HFFc6 (cell line): ENCODE data around the gene FFAR1. TPM values are rescaled to one million over a fixed set of nuclear protein-coding genes. Genes with fewer than 3 reads are reported as not detected.

Source experiments
- DNase-seq: peaks from one replicate; pipeline ENCODE4 v3.0.0-alpha.2; 2018
- H3K27ac Mint-ChIP-seq: 2 replicates; pipeline ENCODE4 v1.8.0; 2020; ENCODE audit warnings: mild to moderate bottlenecking, mixed read lengths
- H3K27me3 Mint-ChIP-seq: 2 replicates; pipeline ENCODE4 v1.8.0; 2021; ENCODE audit warnings: mild to moderate bottlenecking, moderate library complexity, mixed read lengths; ENCODE audit not compliant: insufficient read depth
- H3K36me3 Mint-ChIP-seq: 2 replicates; pipeline ENCODE4 v1.8.0; 2021; ENCODE audit warnings: low read depth, mixed read lengths
- H3K4me1 Mint-ChIP-seq: 2 replicates; pipeline ENCODE4 v1.8.0; 2020; ENCODE audit warnings: low read depth, mixed read lengths
- H3K4me3 Mint-ChIP-seq: 2 replicates; pipeline ENCODE4 v1.8.0; 2020; ENCODE audit warnings: mild to moderate bottlenecking, moderate library complexity, mixed read lengths
- H3K9me3 Mint-ChIP-seq: 2 replicates; pipeline ENCODE4 v1.8.0; 2020; ENCODE audit warnings: mild to moderate bottlenecking, mixed read lengths
- CTCF ChIP-seq: fragments of 200-600 bp; sonication (generic); IDR thresholded peaks from 2 replicates; pipeline ENCODE4 v1.5.0; 2021; ENCODE audit warnings: antibody characterized with exemption, mild to moderate bottlenecking
- total RNA-seq, 6 experiments: library from RNA; stranded (reverse); fragmentation: NEBNext Ultra II Directional; extraction: Animal tissue kit (Norgen Biotek cat#: 25700); gene quantifications; 2 replicates in 1 of 6; 3 replicates in 5 of 6; pipeline ENCODE4 v1.2.3, GENCODE V29; 2021

The FFAR1 gene
- total RNA-seq, 6 experiments from 2014 or later, result not detected

GRCh38 chr19:35349614-35350521 is 2.2 kb downstream of the FFAR1 start:
- H3K36me3 Mint-ChIP-seq, result no peaks in the 10 kb centered on the region
- no peak for DNase-seq
- H3K27ac Mint-ChIP-seq, result no peak overlapping the region
- H3K27me3 Mint-ChIP-seq, result peaks cover 28% of the 10 kb centered on the region
- no peak for TF ChIP-seq CTCF
- H3K4me3 Mint-ChIP-seq, result no peak overlapping the region
- H3K4me1 Mint-ChIP-seq, result no peaks in the 10 kb centered on the region
- H3K9me3 Mint-ChIP-seq, result no peaks in the 10 kb centered on the region

GRCh38 chr19:35350591-35350990 is 2.9 kb downstream of the FFAR1 start:
- H3K4me3 Mint-ChIP-seq, result no peak overlapping the region
- no peaks in the 10 kb centered on the region for H3K4me1 Mint-ChIP-seq
- no peak for TF ChIP-seq CTCF
- H3K36me3 Mint-ChIP-seq, result no peaks in the 10 kb centered on the region
- no peaks in the 10 kb centered on the region for H3K9me3 Mint-ChIP-seq
- H3K27ac Mint-ChIP-seq, result no peak overlapping the region
- no peak for DNase-seq
- H3K27me3 Mint-ChIP-seq, result peaks cover 28% of the 10 kb centered on the region

- Mint-ChIP-seq H3K36me3 (no peaks in the 10 kb centered on the region), H3K4me3 (no peak overlapping the region), H3K27me3 (peaks cover 32% of the 10 kb centered on the region), H3K4me1 (no peaks in the 10 kb centered on the region), H3K9me3 (no peaks in the 10 kb centered on the region), H3K27ac (no peak overlapping the region)
- TF ChIP-seq CTCF, result no peak
- DNase-seq, result no peak
Measured at GRCh38 chr19:35351411-35352176, 3.9 kb downstream of the FFAR1 start.

- Mint-ChIP-seq H3K36me3 (no peaks in the 10 kb centered on the region), H3K4me1 (no peaks in the 10 kb centered on the region), H3K27me3 (peaks cover 32% of the 10 kb centered on the region), H3K9me3 (no peaks in the 10 kb centered on the region), H3K27ac (no peak overlapping the region), H3K4me3 (no peak overlapping the region)
- no peak for TF ChIP-seq CTCF
- no peak for DNase-seq
Measured at GRCh38 chr19:35352177-35352447, 4.4 kb downstream of the FFAR1 start.

- Mint-ChIP-seq H3K4me3 (no peak overlapping the region), H3K27ac (no peak overlapping the region), H3K9me3 (no peaks in the 10 kb centered on the region), H3K36me3 (no peaks in the 10 kb centered on the region), H3K27me3 (peaks cover 27% of the 10 kb centered on the region), H3K4me1 (no peaks in the 10 kb centered on the region)
- peak; percentile 51 for DNase-seq
- TF ChIP-seq CTCF, result peak; percentile 86
Measured at GRCh38 chr19:35352448-35353304, 5.0 kb downstream of the FFAR1 start.
